Fibroblast of skin of left quadriceps (primary cell): ENCODE results near the gene FARP2.
"Not testable (repeated sequence)": the region's sequence is repeated elsewhere in the genome, so short reads cannot be mapped to it uniquely, and the experiment has no call there.

Experiments
- DNase-seq, 2 experiments: peaks; one replicate each; pipeline ENCODE4 v3.0.0-alpha.2; 2013; ENCODE audit warnings: low read depth in 2 of 2

FARP2 gene

GRCh38 chr2:241364781-241365180 is 8.7 kb downstream of the FARP2 start:
- no peak for DNase-seq

GRCh38 chr2:241366678-241367077 is 10.6 kb downstream of the FARP2 start:
- no peak for DNase-seq

- DNase-seq, result no peak
Measured at GRCh38 chr2:241368643-241369042, 12.6 kb downstream of the FARP2 start.

GRCh38 chr2:241372361-241372992 is 16.4 kb downstream of the FARP2 start:
- no peak for DNase-seq

GRCh38 chr2:241373446-241373845 is 17.4 kb downstream of the FARP2 start:
- DNase-seq, result no peak

- DNase-seq, result not testable (repeated sequence)
Measured at GRCh38 chr2:241373906-241374305, 17.8 kb downstream of the FARP2 start.

GRCh38 chr2:241375300-241375699 is 19.2 kb downstream of the FARP2 start:
- DNase-seq, result no peak

GRCh38 chr2:241376808-241377207 is 20.7 kb downstream of the FARP2 start:
- no peak for DNase-seq

GRCh38 chr2:241378816-241379215 is 22.7 kb downstream of the FARP2 start:
- peak in 1 of 2 experiments; percentile 14 for DNase-seq

GRCh38 chr2:241379481-241380480 is 23.7 kb downstream of the FARP2 start:
- DNase-seq, result peak; percentile 64 to 72

GRCh38 chr2:241381872-241382271 is 25.8 kb downstream of the FARP2 start:
- DNase-seq, result no peak

- not testable (repeated sequence) for DNase-seq
Measured at GRCh38 chr2:241385450-241385849, 29.4 kb downstream of the FARP2 start.

GRCh38 chr2:241386519-241386918 is 30.4 kb downstream of the FARP2 start:
- no peak for DNase-seq

GRCh38 chr2:241389697-241390096 is 33.6 kb downstream of the FARP2 start:
- no peak for DNase-seq

GRCh38 chr2:241390301-241391206 is 34.5 kb downstream of the FARP2 start:
- no peak for DNase-seq

GRCh38 chr2:241391892-241392665 is 36.0 kb downstream of the FARP2 start:
- peak in 1 of 2 experiments; percentile 20 for DNase-seq

GRCh38 chr2:241392753-241393152 is 36.7 kb downstream of the FARP2 start:
- DNase-seq, result not testable (repeated sequence)

GRCh38 chr2:241393524-241394196 is 37.6 kb downstream of the FARP2 start:
- no peak for DNase-seq

- DNase-seq, result not testable (repeated sequence)
Measured at GRCh38 chr2:241396809-241397208, 40.7 kb downstream of the FARP2 start.
